Measurements from ENCODE around the gene OPA3. TPM values are rescaled to one million over a fixed set of nuclear protein-coding genes. Genes with fewer than 3 reads are reported as not detected.

The OPA3 gene
- total RNA-seq, 1 experiment from 2014 or later: 8.6 TPM

- H3K4me1 ChIP-seq: peaks cover 5% of the 10 kb centered on the region; the same call in 1 of the 2 replicates
- no peaks in the 10 kb centered on the region for H3K9me3 ChIP-seq (replicated peaks)
- no peak overlapping the region for H3K27ac ChIP-seq
- H3K27me3 ChIP-seq: no peaks in the 10 kb centered on the region
- H3K36me3 ChIP-seq: no peaks in the 10 kb centered on the region
- peak in 1 of 2 experiments; percentile 34 for DNase-seq
- H3K4me3 ChIP-seq: no peak overlapping the region
Measured at GRCh38 chr19:45501730-45502014, 82.9 kb downstream of the OPA3 start.

GRCh38 chr19:45500918-45501729 lies 83.5 kb downstream of the OPA3 start:
- no peaks in the 10 kb centered on the region for H3K27me3 ChIP-seq
- H3K27ac ChIP-seq: no peak overlapping the region
- no peaks in the 10 kb centered on the region for H3K36me3 ChIP-seq
- no peaks in the 10 kb centered on the region for H3K9me3 ChIP-seq (replicated peaks)
- peaks cover 5% of the 10 kb centered on the region; the same call in 1 of the 2 replicates for H3K4me1 ChIP-seq
- no peak overlapping the region for H3K4me3 ChIP-seq
- DNase-seq: no peak

GRCh38 chr19:45499196-45500180 lies 85.1 kb downstream of the OPA3 start:
- H3K4me3 ChIP-seq: no peak overlapping the region
- no peaks in the 10 kb centered on the region for H3K27me3 ChIP-seq
- no peaks in the 10 kb centered on the region for H3K36me3 ChIP-seq
- no peaks in the 10 kb centered on the region for H3K9me3 ChIP-seq (replicated peaks)
- H3K4me1 ChIP-seq: peaks cover 5% of the 10 kb centered on the region; the same call in 1 of the 2 replicates
- no peak overlapping the region for H3K27ac ChIP-seq
- DNase-seq: peak; percentile 53 to 61

- Histone ChIP-seq H3K27me3 (no peaks in the 10 kb centered on the region), H3K9me3 (replicated peaks) (no peaks in the 10 kb centered on the region)
- no peak for DNase-seq
Measured at GRCh38 chr19:45498411-45499195, 86.0 kb downstream of the OPA3 start, which contains the start of gene PPM1N. Gene PPM1N (plus strand): TSS chr19:45498443. CDS start chr19:45498473, 30 bp downstream.

GRCh38 chr19:45497791-45498190 lies 86.8 kb downstream of the OPA3 start:
- no peaks in the 10 kb centered on the region for H3K27me3 ChIP-seq
- no peak for DNase-seq

More at GRCh38 chr19:45498411-45499195, 86.0 kb downstream of the OPA3 start, which contains the start of gene PPM1N:
- Histone ChIP-seq H3K4me1 (peaks cover 5% of the 10 kb centered on the region; the same call in 1 of the 2 replicates), H3K36me3 (no peaks in the 10 kb centered on the region), H3K27ac (peak within 1 kb of the TSS; percentile 27; the same call in 1 of the 2 replicates), H3K4me3 (peak within 1 kb of the TSS; percentile 61)

GRCh38 chr19:45496349-45496953 lies 88.2 kb downstream of the OPA3 start:
- Histone ChIP-seq H3K4me1 (peaks cover 5% of the 10 kb centered on the region; the same call in 1 of the 2 replicates), H3K27ac (no peak overlapping the region), H3K36me3 (no peaks in the 10 kb centered on the region), H3K9me3 (replicated peaks) (no peaks in the 10 kb centered on the region), H3K27me3 (no peaks in the 10 kb centered on the region), H3K4me3 (peak overlapping the region; percentile 61)
- peak; percentile 63 to 68 for DNase-seq

More at GRCh38 chr19:45497791-45498190, 86.8 kb downstream of the OPA3 start:
- Histone ChIP-seq H3K27ac (no peak overlapping the region), H3K4me1 (peaks cover 5% of the 10 kb centered on the region; the same call in 1 of the 2 replicates), H3K9me3 (replicated peaks) (no peaks in the 10 kb centered on the region), H3K36me3 (no peaks in the 10 kb centered on the region), H3K4me3 (no peak overlapping the region)

GRCh38 chr19:45495178-45495577 lies 89.4 kb downstream of the OPA3 start:
- H3K27ac ChIP-seq: no peak overlapping the region
- DNase-seq: no peak
- H3K27me3 ChIP-seq: no peaks in the 10 kb centered on the region
- peaks cover 5% of the 10 kb centered on the region; the same call in 1 of the 2 replicates for H3K4me1 ChIP-seq
- H3K4me3 ChIP-seq: no peak overlapping the region
- H3K9me3 ChIP-seq (replicated peaks): no peaks in the 10 kb centered on the region
- H3K36me3 ChIP-seq: no peaks in the 10 kb centered on the region

GRCh38 chr19:45494261-45494916 lies 90.2 kb downstream of the OPA3 start:
- Histone ChIP-seq H3K4me1 (peaks cover 5% of the 10 kb centered on the region; the same call in 1 of the 2 replicates), H3K27ac (no peak overlapping the region)

GRCh38 chr19:45492627-45493470 lies 91.8 kb downstream of the OPA3 start:
- Histone ChIP-seq H3K4me1 (peaks cover 5% of the 10 kb centered on the region; the same call in 1 of the 2 replicates), H3K4me3 (peak overlapping the region; percentile 73), H3K27me3 (no peaks in the 10 kb centered on the region), H3K9me3 (replicated peaks) (no peaks in the 10 kb centered on the region), H3K27ac (peak overlapping the region; percentile 99), H3K36me3 (no peaks in the 10 kb centered on the region)
- peak; percentile 95 to 96 for DNase-seq

More at GRCh38 chr19:45494261-45494916, 90.2 kb downstream of the OPA3 start:
- Histone ChIP-seq H3K36me3 (no peaks in the 10 kb centered on the region), H3K4me3 (no peak overlapping the region), H3K9me3 (replicated peaks) (no peaks in the 10 kb centered on the region), H3K27me3 (no peaks in the 10 kb centered on the region)
- DNase-seq: no peak

- H3K27me3 ChIP-seq: no peaks in the 10 kb centered on the region
- peaks cover 5% of the 10 kb centered on the region; the same call in 1 of the 2 replicates for H3K4me1 ChIP-seq
- H3K9me3 ChIP-seq (replicated peaks): no peaks in the 10 kb centered on the region
- peaks cover 1% of the 10 kb centered on the region; the same call in 1 of the 2 replicates for H3K36me3 ChIP-seq
- peak overlapping the region; percentile 99 for H3K27ac ChIP-seq
- no peak for DNase-seq
- peak overlapping the region; percentile 73 for H3K4me3 ChIP-seq
Measured at GRCh38 chr19:45492137-45492626, 92.4 kb downstream of the OPA3 start.

- Histone ChIP-seq H3K27ac (no peak overlapping the region), H3K4me3 (no peak overlapping the region), H3K27me3 (no peaks in the 10 kb centered on the region), H3K4me1 (peaks cover 5% of the 10 kb centered on the region; the same call in 1 of the 2 replicates), H3K36me3 (peaks cover 4% of the 10 kb centered on the region; the same call in 1 of the 2 replicates), H3K9me3 (replicated peaks) (no peaks in the 10 kb centered on the region)
- no peak for DNase-seq
Measured at GRCh38 chr19:45489216-45489855, 95.3 kb downstream of the OPA3 start.

GRCh38 chr19:45488708-45489107 lies 95.9 kb downstream of the OPA3 start:
- no peak for DNase-seq
- peaks cover 4% of the 10 kb centered on the region; the same call in 1 of the 2 replicates for H3K36me3 ChIP-seq
- peaks cover 5% of the 10 kb centered on the region; the same call in 1 of the 2 replicates for H3K4me1 ChIP-seq
- no peaks in the 10 kb centered on the region for H3K27me3 ChIP-seq
- H3K9me3 ChIP-seq (replicated peaks): no peaks in the 10 kb centered on the region
- no peak overlapping the region for H3K4me3 ChIP-seq
- H3K27ac ChIP-seq: no peak overlapping the region

Data from SJCRH30 (cell line).